Dedifferentiated amniotic fluid mesenchymal stem cell (primary cell): ENCODE measurements around the gene PGM2L1.

ENCODE experiments used
- DNase-seq: peaks from one replicate; pipeline ENCODE4 v3.0.0-alpha.2; 2016; ENCODE audit errors: extremely low spot score

The PGM2L1 gene

GRCh38 chr11:74299015-74299414, 99.2 kb downstream of the PGM2L1 start:
- no peak for DNase-seq

GRCh38 chr11:74297484-74297883, 100.7 kb downstream of the PGM2L1 start:
- no peak for DNase-seq

GRCh38 chr11:74288911-74289310, 109.3 kb downstream of the PGM2L1 start:
- DNase-seq = no peak

- peak; percentile 79 for DNase-seq
Observed at GRCh38 chr11:74288161-74288560, 110.1 kb downstream of the PGM2L1 start.

GRCh38 chr11:74284466-74284865, 113.8 kb downstream of the PGM2L1 start:
- DNase-seq = no peak

- no peak for DNase-seq
Observed at GRCh38 chr11:74283580-74284180, 114.6 kb downstream of the PGM2L1 start.

DNA sequence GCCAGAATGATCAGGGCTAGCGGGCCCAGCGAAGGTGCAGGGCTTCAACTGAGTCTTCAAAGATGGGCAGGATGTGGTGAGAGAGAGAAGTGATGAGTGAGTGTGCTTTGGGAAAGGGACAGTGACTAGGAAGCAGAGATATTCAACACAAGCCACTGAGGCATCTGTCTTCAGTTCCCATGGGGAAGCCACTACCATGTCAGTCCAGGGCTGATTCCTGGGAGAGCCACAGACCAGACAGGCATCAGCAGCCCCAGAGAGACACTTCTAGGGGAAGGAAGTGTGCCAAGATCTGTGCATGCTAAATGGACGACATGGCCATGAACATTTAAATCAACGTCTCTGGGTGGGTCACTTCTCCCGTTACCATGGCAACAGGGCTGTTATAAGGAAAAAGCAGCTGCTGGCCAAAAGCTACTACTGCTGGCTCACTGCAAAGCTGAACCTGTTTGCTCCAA, 115.3 kb downstream of the PGM2L1 start:
- no peak for DNase-seq

DNA sequence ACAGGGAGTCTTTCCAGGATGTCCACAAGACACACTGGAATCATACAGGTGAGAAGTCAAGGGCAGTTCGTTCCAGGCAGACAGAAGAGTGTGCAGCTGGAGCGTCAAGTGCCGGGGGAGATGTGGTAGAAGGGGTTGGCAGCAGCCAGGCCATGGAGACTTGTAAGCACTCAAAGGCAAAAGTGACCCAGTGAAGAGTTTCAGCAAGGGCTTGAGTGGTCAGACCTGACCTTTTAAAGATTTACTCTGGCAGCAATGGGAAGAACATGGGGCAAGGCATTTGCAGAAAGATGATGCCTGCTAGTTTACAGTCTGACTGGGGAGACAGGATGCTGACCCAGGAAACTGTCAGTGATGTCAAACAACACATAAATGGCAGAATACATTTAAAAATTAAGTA, 115.8 kb downstream of the PGM2L1 start:
- no peak for DNase-seq

DNA sequence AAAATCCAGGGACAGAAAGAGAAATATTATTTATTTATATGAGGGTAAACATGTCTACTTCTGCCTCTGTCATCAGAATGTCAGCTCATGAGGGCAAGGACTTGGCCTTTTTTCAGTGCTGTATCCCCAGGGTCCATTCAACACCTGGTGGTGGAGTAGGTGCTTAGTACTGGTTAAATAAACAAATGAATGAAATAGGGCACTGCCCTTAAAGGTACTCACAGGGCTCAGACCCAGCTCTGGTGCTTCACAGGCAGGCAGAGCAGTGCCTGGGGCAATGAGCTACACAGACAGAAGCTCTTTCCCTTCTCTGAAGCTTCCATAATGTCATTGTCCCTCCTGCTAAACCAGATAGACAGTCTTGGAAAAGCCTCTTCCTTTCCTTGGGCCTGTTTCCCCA, 117.7 kb downstream of the PGM2L1 start:
- no peak for DNase-seq
